PFSK-1 (cell line): ENCODE data around the gene TRMU.

Source experiments
- FOXP2 ChIP-seq: optimal IDR thresholded peaks from 2 replicates; pipeline ENCODE3; 2011; ENCODE audit warnings: borderline replicate concordance, control low read depth, inconsistent platforms; ENCODE audit not compliant: insufficient read depth; ENCODE audit errors: extremely low read length, extremely low read depth
- POLR2AphosphoS5 ChIP-seq: IDR thresholded peaks from 2 replicates; pipeline ENCODE4 v1.6.1; 2012; ENCODE audit warnings: low read depth, mild to moderate bottlenecking, control low read depth, low read length, moderate library complexity
- SIN3A ChIP-seq: IDR thresholded peaks from 2 replicates; pipeline ENCODE4 v1.6.1; 2012; ENCODE audit warnings: mild to moderate bottlenecking, low read length, moderate library complexity, borderline replicate concordance; ENCODE audit not compliant: insufficient read depth
- TAF1 ChIP-seq: IDR thresholded peaks from 2 replicates; pipeline ENCODE4 v1.6.1; 2012; ENCODE audit warnings: low read length, control low read depth, borderline replicate concordance; ENCODE audit not compliant: insufficient read depth
- TF ChIP-seq, protein P1 (sequence below), 2 experiments: IDR thresholded peaks; 2 replicates each; pipeline versions ENCODE4 v1.6.1 to v1.8.0; 2011 to 2012; ENCODE audit warnings: low read depth in 2 of 2, low read length in 2 of 2, control low read depth in 1 of 2, inconsistent platforms in 1 of 2, mild to moderate bottlenecking in 1 of 2, moderate library complexity in 1 of 2; ENCODE audit not compliant: insufficient read depth in 1 of 2

Gene TRMU

DNA sequence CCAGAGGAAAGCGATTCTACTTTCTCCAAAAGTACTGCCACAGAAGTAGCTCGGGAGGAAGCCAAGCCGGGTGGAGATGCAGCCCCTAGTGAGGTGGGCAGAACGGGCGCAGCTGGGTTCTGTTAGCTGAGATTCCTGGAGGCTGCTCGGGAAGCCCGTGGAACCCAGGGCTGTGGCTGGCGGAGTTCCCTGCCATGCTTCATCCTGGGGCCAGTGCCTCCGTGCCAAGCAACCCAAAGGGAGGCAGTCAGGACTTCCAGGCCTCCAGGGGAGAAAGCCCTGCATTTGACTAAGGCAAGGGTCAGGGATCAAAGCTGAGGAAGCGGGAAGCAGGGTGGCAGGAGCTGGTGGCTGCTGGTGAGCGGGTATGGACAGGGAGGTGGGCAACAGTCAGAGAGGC lies 6.7 kb upstream of the TRMU start:
- TF ChIP-seq TAF1 (no peak), POLR2AphosphoS5 (no peak), SIN3A (no peak), FOXP2 (no peak)
- TF ChIP-seq, protein P1, sequence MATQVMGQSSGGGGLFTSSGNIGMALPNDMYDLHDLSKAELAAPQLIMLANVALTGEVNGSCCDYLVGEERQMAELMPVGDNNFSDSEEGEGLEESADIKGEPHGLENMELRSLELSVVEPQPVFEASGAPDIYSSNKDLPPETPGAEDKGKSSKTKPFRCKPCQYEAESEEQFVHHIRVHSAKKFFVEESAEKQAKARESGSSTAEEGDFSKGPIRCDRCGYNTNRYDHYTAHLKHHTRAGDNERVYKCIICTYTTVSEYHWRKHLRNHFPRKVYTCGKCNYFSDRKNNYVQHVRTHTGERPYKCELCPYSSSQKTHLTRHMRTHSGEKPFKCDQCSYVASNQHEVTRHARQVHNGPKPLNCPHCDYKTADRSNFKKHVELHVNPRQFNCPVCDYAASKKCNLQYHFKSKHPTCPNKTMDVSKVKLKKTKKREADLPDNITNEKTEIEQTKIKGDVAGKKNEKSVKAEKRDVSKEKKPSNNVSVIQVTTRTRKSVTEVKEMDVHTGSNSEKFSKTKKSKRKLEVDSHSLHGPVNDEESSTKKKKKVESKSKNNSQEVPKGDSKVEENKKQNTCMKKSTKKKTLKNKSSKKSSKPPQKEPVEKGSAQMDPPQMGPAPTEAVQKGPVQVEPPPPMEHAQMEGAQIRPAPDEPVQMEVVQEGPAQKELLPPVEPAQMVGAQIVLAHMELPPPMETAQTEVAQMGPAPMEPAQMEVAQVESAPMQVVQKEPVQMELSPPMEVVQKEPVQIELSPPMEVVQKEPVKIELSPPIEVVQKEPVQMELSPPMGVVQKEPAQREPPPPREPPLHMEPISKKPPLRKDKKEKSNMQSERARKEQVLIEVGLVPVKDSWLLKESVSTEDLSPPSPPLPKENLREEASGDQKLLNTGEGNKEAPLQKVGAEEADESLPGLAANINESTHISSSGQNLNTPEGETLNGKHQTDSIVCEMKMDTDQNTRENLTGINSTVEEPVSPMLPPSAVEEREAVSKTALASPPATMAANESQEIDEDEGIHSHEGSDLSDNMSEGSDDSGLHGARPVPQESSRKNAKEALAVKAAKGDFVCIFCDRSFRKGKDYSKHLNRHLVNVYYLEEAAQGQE (IDR thresholded peaks at IDR 0.05; ENCODE audit: insufficient read depth in 1 of 2, low read depth in 2 of 2, low read length in 2 of 2): no peak

DNA sequence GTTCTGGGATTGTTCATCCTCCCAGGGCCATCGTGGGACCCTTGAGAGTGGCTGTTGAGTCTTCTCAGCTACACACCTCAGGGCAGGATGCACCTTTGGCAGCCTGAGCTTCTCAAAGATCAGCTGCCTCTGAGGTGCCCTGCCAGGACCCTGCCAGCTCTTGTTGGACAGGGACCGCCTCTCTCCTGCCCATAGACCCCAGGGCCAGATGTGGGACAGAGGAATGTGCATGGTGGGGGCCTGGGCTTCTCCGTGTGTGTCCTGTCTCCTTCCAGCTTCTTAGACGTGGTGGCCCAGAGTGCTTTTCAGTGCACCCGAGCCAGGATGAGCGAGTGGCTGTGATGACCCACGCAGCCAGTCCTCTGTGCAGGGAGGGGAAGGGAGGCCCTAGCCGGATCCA lies 5.9 kb upstream of the TRMU start:
- TF ChIP-seq, protein P1 (IDR thresholded peaks at IDR 0.05; ENCODE audit: insufficient read depth in 1 of 2, low read depth in 2 of 2, low read length in 2 of 2): no peak
- TF ChIP-seq POLR2AphosphoS5: no peak

DNA sequence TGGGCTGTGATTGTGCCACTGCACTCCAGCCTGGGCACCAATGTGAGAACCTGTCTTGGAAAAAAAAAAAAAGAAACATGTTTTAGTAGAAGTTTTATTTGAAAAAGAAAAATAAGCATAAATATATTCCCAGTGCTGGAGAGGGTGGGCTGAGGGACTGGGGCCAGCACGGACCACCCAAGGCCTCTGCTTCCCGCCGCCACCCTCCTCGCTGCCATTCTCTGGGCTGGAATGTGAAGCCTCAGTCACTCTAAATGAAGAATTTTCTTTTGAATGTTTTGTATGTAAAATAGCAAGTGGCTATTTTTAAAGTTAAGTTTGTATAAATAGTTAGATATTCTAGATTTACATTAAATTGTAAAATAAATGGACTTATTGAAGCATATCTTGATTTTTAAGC lies 5.1 kb upstream of the TRMU start:
- no peak for TF ChIP-seq POLR2AphosphoS5

DNA sequence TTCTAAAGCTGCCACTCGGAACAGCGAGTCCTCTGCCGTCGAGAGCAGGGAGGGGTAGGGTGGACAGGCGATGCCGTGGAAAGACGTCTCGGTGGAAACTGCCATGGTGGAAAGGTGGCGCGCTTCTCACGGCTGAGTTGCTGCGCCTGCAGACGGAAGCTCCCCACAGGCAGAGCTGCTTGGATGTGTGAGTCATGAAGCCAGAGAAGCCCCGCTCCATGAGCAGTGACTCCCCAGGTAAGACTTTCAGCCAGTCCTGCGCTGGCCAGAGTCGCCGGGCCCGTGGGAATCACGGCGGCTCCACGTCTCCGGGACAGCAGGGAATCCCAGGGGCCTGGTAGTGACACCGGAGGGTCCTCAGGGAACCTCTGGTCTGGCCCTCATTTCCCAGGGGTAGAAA lies 4.0 kb upstream of the TRMU start:
- TF ChIP-seq, protein P1 (IDR thresholded peaks at IDR 0.05; ENCODE audit: insufficient read depth in 1 of 2, low read depth in 2 of 2, low read length in 2 of 2): no peak
- TF ChIP-seq TAF1 (no peak), SIN3A (no peak), FOXP2 (no peak), POLR2AphosphoS5 (no peak)

DNA sequence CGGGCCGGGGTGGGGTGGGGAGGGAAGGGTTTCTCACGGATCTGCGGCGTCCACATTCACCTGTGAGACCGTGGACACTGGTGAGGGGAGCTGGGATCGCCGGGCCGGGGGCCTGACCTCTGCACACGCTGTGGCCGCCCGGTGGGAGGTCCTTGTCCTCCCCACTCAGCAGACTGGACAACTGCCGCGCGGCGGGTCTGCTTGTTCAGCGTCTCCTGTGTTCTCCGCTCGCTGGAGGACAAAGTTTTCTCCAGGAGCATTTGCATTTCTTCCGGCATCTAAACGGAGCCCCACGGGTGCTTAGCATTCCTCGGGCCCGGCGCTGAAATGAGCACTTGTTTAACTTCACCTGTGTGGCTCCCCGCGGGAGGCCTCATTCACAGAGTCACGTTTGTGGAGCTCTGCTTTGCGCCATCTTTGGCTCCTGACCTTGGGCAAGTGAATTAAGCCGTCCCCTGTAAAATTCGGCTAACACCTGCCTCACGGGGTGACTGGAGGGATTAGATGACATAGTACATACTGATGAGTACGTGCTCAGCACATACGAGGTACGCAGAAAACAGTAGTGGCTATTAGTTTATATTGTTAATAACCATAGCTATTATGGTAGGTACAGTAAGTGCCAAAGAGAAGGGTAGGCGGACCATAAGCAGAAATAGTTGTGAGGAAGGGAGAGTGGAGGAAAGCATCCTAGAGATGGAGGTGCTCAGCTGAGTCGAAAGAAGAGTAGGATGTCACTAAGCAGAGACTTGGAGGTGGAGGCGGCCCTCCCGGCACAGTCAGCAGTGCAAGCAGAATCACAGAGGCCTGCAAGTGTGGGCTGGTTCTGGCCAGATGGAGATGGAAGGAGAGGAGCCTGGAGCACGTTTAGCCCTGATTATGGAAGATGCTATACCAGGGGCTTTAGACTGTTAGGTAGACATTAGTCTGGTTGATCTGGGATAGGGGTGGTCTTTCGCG lies 885 bp downstream of the TRMU start:
- TF ChIP-seq SIN3A: no peak
- TF ChIP-seq FOXP2: no peak
- TF ChIP-seq, protein P1 (IDR thresholded peaks at IDR 0.05; ENCODE audit: insufficient read depth in 1 of 2, low read depth in 2 of 2, low read length in 2 of 2): no peak
